NOMO-1 treated with dmso at 0.1 percent for 144 hours (cell line): ENCODE results near the gene LEP.
A peak's percentile ranks its signal among the peaks of the same experiment; 100 is the strongest.
"Not testable (repeated sequence)": the region's sequence is repeated elsewhere in the genome, so short reads cannot be mapped to it uniquely, and the experiment has no call there.

Source experiments
- DNase-seq: peaks from one replicate; lab custom pipeline; 2025; ENCODE audit not compliant: unreplicated experiment; lab: John Stamatoyannopoulos, UW

Gene LEP

DNA sequence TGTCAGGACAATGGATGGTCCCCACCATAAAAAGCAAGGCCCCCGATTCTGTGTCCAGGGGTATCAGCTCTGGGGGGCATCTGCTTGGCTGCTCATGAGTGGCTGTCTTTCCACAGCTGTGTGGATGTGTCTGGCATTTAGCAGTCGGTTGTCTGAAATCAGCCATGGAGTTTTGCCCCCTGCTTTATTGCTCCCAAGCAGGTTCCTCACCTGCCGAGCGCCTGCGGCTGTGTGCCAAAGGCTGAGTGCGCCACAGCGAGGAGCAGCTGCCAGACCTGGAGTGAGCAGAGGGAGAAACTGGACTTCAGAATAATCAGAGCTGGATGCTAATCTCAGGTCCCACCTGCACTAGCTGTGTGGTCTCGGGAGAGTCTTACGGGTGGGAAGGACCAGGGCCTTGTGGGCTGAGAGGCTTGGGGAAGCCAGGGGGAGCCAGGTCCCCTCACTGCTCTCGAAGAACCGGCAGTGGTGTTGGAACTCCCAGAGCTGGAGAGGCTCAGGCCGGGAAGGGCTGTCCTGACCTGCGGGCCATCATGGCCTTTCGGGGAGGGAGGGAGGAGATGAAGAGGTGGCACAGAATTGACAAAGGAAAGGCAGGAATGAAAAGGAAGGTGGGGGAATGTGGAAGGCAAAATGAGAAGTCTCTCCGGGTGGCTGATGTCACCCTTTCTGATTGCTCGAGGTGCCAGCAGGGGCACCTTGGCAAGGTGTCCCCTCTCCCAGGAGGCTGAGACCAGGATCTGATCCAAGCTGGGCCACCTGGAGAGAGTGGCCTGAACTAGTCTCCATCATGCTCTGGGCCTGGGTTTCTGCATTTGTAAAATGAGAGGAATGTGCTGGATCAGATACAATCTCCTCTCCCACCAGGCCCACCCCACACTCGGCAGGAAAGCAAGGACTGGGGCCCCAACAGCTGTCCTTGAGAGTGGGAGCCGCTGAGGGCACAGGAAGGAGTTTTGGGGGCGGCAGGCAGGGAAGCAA, 30.2 kb upstream of the LEP start:
- DNase-seq = no peak

DNA sequence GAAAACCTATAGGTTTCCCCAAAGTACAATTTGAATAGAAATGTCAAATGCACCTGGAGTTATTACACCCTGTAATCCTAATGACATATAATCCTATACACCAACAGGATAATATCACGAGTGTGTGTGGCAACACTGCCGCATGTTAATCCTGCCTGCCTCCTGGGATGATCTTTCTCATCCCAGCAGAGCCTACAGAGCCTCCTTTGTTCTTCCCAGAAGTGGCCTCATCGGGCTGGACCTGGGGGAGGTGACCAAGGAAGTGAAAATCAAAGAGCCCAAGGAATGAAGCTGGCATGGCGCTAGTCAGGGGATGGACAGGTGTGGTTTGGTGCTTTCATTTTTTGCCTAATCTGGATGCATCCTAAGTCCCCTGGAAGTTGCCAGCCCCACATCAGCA, 29.5 kb upstream of the LEP start:
- DNase-seq = no peak

DNA sequence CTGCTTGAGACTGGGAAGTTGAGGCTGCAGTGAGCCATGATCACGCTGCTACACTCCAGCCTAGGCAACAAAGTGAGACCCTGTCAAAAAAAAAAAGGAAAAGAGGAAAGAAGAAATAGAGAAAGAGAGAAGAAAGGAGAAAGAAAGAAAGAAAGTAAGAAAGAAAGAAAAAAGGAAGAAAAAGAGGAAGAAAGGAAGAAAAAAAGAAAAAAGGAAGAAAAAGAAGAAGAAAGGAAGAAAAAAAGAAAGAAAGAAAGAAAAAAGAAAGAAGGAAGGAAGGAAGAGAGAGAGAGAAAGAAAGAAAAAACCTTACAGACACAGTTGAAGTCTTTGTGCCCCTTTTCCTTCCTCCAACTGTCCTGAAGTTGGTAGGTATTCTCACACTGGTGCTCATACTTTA, 26.6 kb upstream of the LEP start:
- DNase-seq = no peak

DNA sequence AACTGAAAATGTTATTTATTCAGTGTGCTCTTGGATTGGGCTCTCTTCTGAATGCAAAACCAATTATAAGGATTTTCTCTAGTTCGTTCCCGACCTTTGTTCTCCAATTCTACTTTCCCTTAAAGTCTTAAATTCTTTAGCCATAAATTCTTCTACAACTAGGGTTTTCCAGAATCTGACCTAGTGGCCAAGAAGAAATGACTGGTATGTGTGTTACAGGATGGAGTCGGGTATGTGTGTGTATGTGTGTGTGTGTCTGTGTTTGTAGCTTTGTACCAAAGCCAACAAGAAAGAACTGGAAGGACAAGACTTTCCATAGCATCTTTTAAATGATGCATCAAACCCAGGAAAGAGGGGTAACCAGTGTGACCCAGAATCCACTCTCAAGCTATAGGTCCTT, 25.8 kb upstream of the LEP start:
- DNase-seq = no peak

DNA sequence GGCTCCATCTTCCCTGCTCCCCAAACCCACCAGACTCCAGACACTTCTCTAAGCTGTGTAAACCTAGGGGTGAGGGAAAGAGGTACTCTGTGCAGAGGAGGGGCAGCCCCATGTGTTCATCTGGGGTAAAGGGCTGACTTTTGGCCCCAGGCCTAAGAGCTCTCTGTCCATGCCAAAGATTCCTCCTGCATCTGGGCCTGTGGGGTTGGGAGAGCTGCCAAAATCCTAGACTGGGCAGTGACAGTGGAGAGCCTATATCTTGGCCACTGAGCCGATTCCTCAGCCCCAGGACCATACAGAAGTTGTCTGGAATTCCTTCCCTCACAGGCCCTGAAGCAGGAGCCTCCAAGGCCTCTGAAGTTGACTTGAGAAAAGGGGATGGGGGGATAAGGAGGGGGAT, 25.3 kb upstream of the LEP start:
- no peak for DNase-seq

DNA sequence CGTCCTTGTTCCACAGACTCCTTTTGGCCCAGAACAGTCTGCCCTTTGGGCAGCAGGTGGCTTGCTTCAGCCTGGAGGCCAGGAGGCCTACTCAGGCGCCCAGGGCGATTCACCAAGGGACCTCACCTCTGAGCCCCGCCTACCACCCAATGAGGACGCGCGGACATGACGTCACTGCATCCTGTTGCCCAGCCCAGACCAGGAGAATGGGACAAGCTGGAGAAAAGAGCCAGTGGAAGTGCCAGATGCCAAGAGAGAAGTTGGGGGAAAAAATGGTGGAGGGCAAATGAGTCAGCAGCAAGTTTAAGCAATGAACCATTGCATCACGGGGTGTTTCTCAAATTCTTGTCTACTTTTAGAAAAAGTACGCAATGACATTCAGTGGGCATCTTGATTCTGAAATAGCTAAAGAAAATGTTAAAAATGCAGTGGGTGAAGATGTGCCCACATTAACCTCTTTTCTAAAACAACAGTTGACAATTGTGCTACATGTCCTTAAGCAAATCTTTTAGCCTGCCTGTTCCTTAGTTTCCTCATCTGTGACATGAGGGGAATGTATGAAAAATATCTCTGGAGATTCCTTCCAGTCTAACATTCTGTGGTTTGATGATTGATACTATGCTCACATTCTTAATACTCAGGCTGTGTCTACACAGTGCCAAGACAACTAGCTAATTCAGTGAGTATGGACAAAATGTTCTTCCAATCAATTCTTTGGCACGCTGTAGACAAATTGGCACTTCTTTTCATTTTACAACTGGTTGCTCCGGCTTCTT, 23.9 kb upstream of the LEP start:
- peak; percentile 38 for DNase-seq

DNA sequence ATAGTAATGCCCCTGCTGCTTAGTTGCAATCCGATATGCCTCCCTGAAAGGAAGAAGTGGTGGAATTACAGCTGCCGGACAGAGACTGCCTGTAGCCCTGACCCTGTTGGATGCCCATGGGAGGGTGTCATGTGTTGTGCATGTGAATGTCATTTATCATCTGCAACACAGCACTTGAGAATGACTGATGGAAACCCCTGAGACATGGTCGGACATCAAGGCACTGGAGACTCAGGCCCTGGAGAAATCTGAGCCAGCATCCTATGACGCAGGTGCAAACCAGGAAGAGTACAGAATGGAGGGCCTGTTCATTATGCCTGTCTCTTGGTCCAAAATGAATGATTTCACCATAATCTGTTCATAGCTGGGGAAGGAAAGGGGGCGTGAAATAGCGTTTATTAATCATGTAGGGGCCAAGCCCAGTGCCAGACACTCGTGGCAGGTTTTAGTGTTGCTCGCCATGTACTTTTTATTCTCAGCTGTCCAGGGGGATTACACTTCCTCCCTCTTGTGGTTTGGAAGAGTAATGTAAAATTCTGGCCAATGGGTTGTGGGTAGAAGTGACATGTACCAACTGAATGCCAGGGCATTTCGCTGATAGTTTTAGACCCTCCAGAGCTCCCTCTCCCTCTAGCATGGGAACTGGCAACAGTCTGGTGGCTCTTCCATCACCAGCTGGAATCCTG, 23.0 kb upstream of the LEP start:
- no peak for DNase-seq

DNA sequence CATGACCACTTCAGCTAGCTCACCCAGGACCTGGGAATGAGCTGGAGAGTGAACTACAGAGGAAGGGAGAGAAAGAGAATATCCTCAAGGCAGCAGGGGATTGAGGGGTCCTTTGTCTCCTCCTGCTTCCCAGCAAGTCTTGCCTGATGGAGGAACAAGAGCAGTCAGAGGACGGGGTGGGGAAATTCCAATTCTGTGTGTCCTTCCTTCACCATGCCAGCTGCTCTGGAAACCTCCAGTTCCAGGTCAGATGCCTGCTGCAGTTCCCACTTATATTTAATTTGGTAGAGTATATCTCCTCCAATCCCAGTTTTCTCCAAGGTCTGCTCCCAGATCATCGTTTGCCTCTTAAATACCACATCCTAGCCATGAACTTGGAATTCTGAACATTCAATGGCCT, 21.4 kb upstream of the LEP start:
- no peak for DNase-seq

DNA sequence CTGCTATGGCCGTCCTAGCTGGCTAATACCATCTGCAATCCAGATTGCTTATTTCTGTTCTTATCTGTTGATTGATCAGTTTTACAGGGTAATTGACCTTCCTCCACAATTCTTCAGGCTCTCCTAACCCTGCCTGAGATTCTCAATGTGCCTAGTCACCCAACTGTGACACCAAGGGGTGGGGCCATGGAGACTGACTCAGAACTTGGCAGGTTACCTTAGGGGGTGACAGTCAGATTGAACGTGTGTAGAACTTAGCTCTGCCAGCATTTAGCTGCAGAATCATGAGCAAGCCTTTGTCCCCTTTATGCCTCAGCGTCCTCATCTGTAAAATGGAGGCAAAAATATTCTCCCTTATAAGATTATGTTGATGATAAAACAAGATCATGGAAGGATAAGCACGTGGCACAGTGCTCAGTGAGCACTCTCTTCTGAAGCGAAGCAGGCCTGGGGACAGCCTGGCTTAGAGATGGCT, 19.1 kb upstream of the LEP start:
- no peak for DNase-seq

DNA sequence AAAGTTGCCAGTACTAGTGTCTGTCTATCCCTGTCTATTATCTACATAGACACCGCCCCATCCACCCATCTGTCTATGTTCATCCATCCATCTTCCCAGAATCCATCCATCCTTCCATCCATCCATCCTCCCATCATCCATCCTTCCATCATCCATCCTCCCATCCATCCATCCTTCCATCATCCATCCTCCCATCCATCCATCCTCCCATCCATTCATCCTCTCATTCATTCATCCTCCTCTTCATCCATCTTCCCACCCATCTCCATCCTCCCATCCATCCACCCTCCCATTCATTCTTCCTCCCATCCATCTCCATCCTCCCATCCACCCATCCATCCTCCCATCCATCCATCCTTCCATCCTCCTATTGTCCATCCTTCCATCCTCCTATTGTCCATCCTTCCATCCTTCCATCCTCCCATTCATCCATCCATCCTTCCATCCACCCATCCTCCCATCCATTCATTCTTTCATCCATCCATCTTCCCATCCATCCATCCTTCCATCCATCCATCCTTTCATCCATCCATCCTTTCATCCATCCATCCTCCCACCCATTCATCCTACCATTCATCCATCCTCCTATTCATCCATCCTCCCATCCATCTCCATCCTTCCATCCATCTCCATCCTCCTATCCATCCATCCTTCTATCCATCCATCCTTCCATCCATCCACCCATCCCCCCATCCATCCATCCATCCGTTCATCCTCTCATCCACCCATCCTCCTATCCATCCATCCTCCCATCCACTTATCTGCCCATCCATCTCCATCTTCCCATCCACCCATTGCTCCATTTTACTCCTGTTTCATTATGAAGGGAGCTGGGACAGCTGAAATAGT, 14.7 kb upstream of the LEP start:
- DNase-seq = no peak

DNA sequence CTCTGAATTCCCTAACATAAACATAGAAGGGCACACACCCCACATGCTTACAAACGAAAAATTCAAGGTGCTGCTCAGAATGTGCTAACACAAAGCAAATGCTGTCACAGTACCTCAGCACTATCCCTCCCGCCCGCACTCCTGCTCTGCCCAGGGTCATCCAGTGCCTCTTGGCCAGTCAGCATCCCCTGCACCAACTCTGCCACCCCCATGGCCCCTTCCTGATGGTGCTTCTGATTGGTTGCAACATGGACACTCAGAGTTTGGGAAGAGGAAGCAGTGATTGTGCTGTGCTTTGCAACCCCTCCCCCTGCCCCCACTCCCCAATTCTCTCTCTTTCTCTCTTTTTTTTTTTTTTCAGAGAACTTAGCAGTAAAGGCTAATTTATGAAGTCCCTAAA, 13.8 kb upstream of the LEP start:
- DNase-seq = no peak

DNA sequence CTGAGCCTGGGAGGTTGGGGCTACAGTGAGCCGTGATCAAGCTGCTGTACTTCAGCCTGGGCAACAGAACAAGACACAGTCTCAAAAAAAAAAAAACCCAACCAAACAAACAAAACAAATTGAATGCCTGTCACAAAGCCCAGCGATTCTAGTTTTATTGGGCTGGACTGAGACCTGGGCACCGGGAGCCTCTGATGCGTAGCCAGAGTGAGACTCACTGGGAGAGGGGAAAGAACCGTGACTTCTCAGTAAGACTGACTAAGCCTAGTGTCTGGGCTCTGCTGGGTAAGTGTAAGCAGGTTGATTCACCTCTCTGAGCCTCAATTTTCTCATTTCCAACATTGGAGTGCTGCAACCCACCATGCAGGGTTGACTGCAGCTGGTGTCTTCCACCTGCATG, 10.1 kb upstream of the LEP start:
- DNase-seq = no peak

DNA sequence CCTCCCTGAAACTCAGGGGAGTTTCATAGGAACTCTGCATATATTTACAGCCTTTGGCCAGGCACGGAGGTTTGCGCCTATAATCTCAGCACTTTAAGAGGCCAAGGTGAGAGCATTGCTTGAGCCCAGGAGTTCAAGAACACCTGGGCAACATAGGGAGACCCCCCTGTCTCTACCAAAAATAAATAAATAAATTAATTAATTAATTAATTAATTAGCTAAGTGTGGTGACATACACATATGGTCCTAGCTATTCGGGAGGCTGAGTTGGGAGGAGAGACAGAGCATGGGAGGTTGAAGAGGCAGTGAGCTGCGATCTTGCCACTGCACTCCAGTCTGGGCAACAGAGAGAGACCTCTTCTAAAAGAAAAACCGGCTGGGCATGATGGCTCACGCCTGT, 9.4 kb upstream of the LEP start:
- no peak for DNase-seq

DNA sequence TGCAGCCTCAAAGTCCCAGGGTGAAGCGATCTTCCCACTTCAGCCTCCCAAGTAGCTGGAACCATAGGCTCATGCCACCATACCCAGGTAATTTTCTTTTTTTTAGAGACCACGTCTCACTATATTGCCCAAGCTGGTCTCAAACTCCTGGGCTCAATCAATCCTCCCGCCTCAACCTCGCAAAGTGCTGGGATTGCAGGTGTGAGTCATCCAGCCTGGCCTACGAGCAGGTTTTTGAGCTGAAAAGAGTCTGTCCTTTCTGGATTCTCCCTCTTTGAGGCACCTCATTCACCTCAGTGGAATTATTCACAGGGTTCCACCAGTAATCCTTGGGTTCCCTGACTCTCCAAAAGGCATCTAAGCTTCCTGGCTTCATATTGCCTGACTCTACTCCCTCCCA, 7.6 kb upstream of the LEP start:
- DNase-seq = no peak

DNA sequence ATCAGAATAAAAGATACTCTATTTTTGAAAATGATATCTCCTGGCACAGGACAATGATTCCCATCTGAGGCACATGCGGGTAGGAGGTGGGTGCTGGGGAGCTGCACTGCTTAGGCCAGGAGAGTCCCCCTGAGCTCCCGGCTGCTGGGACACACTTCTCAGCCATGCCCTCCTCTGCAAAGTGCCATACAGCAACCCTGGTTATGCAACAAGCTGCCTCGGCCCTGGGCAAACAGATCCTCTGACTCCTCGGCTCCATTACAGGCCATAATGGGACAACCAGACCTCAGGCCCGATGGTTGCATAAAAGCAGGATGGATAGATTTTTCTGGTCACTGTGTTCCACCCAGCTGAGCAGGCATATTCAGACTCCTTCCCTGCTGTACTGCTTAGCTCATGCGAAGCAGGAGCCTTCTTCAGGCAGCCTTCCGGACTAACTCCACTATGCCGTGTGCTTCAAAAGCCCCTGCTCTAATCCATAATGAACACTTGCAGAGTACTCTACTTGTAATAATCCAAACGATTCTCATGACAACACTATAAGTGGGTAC, 6.5 kb upstream of the LEP start:
- DNase-seq = no peak

DNA sequence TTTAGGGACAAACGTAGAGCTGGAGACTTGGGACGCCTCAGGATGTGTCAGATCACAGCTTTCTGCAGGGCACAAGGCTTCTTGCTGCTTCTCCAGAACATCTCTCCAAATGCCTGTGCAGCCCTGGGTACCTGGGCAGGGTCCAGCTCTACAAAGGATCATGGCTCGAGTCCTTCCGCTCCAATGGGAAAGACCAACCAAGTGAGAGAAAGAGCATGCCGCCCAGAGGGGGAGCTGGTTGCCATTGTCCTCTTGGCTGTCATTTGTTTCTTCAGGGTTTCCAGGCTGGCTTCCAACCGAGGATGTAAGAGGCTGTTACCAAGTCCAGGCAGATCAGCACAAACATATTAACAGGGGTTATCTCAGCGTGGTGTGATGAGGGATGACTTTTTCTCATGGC, 5.6 kb upstream of the LEP start:
- DNase-seq = no peak

DNA sequence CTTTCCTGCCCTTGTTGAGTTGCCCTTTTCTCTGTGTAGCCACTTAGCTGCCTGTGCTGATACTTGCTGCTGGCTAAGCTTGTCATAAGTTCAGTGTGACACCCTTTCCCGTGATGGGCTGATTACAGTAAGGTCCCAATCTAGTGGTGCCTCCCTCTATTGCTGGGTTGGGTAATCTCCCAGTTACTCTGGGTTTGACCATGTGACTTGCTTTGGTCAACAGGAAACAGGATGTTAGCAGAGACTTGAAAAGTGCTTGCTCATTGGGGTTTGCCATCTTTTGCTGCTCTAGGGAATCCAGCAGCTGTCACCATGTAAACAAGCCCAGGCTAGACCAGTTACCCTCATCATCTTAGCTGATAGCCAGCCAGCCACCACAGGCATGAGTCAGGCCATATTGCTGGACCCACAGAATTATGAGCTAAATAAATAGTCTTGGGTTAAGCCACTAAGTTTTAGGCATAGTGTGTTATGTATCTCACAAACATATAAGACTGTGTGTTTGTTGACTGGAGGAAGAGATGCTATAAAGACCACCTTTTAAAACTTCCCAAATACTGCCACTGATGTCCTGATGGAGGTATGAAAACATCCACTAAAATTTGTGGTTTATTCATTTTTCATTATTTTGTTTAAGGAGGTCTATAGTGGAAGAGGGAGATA, 4.0 kb upstream of the LEP start:
- peak; percentile 53 for DNase-seq

DNA sequence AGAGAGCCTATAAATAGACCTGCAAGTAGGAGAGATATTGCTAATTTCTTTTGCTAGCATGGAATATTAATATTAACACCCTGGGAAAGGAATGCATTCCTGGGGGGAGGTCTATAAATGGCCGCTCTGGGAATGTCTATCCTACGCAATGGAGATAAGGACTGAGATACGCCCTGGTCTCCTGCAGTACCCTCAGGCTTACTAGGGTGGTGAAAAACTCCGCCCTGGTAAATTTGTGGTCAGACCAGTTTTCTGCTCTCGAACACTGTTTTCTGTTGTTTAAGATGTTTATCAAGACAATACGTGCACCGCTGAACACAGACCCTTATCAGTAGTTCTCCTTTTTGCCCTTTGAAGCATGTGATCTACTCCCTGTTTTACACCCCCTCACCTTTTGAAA, 1.9 kb upstream of the LEP start:
- DNase-seq = not testable (repeated sequence)

DNA sequence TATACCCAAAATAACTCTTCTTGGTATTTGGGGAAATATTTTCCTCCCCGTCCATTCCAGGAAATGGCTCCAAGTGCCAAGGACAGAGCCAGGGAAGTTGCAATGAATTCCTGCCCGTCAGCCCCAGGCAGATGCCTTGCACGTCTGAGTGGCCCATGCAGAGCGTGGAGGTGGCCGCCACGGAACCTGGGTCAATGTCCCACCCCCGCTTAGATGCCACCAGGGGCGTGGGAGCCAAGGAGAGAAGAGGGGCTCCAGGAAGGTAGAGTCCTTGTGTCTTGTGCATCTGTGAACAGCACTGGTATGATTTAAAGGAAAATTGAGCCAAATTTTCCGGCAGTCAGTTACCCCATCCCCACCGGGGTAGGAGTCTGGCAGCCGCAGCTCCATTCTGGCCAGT, 1.6 kb downstream of the LEP start:
- no peak for DNase-seq

DNA sequence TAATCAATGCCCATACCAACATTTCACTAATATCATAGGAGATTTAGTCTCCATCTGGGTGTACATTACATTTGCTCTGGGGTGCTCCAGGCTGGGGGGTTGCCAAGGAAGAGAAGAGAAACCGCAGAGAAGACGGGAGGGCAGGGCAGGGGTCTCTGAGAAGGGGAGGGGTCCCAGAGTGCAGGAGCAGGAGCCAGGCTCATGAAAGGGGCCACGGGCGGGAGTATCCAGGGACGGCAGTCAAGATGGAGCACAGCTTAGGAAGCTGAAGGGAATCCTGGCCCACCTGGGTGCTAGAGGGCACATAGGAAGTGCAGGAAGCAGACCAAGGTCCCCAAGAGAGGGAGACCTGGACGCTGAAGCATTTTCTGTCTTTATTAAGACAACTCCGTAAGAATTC, 2.2 kb downstream of the LEP start:
- DNase-seq = no peak
